Epidermal melanocyte (primary cell): ENCODE results near the gene FOXRED2.
"Not testable (repeated sequence)": the region's sequence is repeated elsewhere in the genome, so short reads cannot be mapped to it uniquely, and the experiment has no call there.

ENCODE experiments used
- DNase-seq: peaks from one replicate; pipeline ENCODE4 v3.0.0; 2011; ENCODE audit warnings: low spot score; ENCODE audit not compliant: insufficient read length

The FOXRED2 gene

DNA sequence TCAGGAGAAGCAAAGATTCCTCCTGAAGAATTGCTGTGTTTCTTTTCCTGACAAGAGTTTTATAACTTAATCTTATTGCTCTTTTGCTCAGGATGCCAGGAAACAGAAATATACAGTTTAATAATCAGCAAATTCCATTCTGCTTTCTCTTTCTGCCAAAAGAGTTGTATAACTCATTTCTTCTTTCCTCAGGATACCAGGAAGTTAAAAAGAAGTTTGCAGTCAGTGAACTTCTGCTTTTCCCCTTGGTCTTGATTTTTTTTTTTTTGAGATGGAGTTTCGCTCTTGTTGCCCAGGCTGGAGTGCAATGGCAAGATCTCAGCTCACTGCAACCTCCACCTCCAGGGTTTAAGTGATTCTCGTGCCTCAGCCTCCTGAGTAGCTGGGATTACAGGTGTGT lies 13.1 kb upstream of the FOXRED2 start:
- not testable (repeated sequence) for DNase-seq

DNA sequence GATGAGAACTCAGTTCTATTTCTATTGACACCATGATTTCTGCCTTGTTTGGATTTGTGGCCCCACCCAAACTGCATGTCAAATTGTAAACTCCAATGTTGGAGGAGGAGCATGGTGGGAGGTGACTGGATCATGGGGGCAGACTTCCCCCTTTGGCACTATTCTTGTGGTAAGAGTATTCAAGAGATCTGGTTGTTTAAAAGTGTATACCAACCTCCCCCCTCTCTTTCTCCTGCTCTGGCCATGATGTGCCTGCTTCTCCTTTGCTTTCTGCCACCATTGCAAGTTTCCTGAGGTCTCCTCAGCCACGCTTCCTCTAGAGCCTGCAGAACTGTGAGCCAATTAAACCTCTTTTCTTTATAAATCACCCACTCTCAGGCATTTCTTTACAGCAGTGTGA lies 7.9 kb upstream of the FOXRED2 start:
- no peak for DNase-seq

DNA sequence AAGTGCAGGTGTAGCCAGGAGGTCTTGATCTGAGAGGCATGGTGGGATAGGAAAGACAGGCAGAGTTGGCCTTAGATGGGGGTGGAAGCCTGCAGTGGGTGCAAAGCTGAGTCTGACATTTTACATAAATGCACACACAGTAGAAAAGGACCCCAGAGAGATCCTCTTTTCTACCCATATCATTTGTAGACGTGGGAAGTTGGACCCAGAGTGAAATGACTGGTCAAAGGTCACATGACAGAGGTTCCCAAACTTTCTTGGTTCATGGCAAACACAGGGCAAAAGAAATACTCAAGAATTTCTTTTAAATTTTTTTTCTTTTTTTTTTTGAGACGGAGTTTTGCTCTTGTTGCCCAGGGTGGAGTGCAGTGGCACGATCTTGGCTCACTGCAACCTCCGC lies 6.2 kb upstream of the FOXRED2 start:
- DNase-seq, result no peak

DNA sequence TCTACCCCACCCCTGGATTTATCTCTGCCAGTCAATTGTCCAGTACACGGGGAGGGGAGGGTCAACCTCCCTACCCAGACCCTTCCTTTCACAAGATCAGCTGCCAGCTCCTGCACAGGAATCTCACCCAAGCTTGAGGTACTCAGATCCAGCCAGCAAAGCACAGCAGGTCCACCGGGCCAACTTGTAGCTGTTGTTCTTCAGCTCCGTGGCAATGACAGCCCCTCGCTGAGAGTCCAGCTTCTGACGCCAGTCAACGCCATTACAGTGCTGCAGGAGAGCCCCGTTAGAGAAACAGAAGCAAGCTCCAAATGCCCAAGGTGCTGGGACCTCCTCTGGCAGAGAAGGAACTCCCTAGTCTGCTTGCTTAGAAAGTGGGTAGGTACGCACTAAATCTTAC lies 5.5 kb upstream of the FOXRED2 start:
- no peak for DNase-seq

DNA sequence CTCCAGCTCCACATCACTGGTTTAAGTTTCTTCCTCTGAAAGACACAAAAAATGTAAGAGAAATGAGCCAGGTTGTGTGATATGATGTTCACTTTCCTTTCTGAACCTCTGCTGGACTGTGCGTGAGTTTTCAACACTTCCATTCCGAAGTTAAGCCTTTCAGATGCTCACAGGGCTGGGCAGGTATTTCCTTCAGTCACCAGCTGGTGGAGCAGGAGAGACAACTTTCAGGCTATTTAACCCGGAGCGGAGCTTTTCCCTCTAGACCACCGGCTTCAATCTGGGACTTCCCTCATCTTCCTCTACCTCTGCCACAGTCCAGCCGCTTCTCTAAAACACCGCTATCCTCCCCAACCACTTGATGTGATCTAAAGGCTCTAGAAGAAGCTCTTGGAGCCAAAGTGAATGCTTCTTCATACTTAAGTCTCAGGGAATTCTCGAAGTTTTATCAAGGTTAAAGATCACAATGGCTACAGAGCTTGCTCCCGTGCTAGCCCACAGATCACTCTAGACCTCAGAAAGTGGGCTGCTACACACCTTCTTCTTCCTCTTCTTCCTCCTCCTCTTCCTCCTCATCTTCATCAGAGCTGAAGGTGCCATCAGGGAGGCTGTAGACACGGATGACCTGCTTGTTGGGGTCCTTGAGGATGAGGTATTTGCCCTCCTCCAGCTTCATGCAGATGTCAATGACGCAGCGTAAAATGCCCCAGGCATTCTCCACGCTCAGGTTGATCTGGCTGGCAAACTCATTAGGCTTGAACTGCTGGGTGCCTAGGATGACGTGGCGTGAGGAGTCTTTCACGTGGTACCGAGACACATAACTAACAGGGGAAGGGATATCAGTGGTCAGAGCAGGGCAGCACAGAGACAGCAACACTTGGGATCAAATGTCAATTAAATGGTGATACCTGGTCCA lies 4.4 kb upstream of the FOXRED2 start:
- no peak for DNase-seq

DNA sequence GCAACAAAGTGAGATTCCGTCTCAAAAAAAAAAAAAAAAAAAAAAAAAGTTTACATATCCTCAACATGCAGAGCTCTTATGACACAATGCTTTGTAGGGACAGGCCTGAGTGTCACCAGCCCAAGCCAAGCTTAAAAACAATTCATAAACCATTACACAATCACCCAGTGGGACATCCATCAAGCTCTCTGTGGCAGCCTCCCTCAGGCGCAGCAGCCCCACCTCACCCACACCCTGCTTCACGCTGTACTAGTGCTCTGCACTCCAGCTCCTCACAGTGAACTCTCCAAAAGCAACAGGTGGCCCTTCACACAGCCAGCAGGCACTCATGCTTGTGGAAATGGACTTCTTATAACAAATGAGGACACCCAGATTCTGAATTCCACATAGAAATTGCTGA lies 3.5 kb upstream of the FOXRED2 start:
- DNase-seq, result no peak

DNA sequence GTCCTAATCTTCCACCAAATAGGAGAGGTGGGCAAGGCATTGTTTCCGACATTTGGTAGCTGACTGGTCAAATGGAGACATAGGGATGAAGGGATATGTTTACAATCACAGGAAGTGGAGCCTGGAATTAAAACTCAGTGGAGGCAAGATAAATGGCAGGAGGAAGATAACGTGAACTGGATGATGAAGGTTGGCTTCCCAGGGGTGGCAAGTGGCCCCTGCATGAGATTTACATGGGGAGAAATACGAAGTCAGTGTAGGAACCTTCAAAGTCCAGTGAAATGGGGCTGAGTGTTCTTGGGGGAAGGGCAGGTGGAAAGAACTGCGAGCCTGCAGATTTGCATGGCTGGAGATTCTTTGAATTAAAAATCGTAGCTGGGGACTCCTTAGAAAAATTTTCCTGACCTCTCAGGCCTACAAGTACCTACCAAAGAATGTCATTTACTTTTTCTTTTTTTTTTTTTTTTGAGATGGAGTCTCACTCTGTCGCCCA lies 724 bp upstream of the FOXRED2 start:
- DNase-seq, result no peak

DNA sequence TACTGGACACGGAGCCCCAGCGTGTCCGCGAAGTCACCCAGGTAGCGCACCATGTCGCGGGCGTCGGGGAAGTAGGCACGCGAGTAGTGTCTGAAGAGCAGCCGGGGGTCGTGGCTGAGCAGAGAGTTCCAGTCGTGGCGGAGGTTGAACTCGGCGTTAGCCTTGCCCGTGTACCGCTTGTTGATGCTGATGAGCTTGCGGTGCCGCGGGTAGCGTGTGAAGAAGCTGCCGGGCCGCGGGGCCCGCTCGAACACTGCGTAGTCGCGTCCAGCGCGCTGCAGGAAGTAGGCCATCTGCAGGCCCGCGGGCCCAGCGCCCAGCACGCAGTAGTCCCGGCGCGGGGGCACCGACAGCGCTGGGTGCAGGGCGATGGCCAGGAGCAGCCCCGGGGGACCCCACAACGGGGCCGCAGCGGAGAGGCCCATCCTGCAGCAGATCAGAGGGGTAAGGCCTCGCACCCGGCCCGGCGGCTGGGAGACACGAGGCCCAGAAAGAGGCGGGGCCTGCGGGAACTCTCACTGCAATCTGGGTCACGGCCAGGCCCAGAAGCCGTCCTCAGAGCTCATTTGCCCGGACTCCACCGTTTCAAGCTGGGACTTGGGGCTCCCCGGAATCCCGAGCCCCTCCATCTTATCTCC lies 723 bp downstream of the FOXRED2 start:
- no peak for DNase-seq

DNA sequence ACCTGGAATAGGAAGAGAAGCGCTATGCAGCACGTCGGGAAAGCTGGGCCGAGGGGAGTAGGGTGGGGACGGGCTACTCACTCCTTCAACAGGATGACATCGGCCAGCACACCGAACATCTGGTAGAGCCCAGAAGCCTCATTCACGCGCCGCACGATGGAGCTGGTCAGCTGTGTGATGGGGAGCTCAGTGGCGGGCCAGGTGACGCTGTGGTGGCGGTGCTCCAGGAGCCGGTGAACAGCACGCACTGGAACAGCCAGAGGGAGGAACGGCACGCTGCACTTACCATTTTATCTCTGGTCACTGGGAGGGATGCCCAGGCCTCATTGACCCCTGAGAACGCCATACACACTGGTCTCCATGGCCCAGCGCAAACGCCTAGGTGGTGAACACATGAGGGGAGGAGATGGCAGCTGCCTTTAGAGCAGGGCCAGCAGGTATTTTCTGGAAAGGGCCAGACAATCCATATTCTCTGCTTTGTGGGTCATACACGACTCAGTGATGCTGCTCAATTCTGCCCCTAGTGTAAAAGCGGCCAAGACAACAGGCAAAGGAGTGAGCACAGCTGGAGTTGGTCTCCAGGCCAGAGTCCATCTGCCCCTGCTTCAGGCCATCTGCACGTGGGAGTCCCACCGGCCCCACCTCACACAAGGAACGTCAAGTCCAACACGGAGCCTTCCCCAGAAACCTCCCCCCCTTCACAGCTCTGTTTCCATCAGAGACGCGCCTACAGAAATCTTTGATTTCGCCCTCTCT lies 8.8 kb downstream of the FOXRED2 start:
- DNase-seq, result no peak

DNA sequence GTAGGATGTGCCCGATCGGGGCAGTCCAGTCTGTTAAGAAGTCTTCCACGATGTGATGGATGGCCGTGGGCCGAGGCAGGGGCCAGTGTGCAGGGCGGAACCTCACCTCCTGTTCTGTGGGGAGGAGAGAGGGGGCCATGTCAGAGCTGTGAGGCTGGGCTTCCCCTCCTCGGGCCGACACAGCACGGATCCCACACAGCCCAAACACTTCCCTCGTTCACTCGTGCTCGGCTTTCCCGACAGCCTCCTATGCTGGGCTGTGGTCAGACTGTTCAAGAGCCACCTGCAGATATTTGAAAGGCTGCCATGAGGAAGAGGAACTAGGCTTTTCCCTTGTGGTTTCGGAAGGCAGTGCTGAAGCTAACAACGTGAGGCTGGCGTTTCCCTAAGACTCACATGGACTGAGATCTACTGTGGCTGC lies 13.1 kb downstream of the FOXRED2 start:
- DNase-seq, result no peak

DNA sequence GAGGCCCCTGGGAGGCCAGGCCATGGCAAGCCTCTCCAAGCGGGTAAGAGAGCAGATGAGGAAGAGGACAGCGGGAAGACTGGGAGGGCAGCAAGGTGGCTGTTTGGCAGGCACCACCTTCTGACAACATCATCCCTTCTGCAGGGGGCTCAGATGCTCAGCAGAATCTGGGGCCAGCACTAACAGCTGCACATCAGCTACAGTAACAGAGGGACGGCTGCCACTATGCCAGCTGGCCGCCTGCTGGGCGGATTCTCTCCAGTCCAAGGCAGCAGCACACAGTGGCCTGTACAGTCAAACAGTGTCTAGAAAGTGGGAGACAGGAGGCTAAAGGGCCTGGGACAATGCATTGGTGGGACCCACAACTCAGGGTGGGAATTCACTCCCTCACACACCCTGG lies 14.7 kb downstream of the FOXRED2 start:
- DNase-seq, result no peak

DNA sequence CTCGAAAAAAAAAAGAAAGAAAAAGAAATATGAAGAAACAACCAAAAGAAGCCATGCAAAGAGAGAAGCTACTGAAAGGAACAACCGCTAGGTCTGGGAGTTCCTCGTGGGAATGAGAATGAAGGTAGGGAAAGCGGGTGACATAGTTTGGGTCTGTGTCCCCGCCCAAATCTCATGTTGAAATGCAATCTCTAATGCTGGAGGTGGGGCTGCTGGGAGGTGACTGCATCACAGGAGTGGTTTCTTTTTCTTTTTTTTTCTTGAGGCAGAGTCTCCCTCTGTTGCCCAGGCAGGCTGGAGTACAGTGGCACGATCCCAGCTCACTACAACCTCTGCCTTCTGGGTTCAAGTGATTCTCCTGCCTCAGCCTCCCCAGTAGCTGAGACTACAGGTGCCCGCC lies 15.7 kb downstream of the FOXRED2 start:
- DNase-seq, result no peak

DNA sequence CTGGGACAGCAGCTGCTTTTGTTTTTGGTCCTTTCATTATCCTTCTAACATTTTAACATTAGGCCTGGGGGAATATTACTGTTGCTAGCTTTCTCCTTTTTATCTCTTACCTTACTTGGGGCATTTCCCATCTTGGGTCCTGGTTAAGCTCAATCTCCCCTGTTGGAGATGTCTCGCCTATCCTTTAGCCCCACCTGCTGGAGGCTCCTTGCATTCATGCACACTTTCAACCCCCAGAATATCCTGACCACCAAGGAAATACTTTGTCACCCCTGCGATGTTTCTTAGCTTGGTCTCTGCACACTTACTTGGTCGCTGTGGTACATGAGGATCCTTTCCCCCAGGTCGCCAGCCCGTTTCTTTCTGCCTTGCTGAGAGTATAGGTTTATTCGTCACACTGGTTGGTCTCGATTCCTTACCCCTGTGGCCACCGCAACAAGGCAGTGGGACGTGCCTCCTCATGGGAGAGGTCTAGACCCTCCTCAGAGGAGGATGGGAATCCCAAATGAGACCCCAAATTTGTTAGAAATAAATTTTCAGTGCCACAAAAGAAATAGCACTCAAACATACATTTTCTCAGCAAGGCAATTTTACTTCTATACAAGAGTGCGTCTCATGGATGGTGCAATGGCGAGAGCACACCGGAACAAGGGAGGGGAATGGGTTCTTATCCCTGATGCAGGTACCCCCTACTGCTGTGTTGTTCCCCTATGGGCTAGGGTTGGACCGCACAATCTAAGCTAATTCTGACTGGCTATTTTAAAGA lies 20.0 kb downstream of the FOXRED2 start:
- DNase-seq, result no peak

DNA sequence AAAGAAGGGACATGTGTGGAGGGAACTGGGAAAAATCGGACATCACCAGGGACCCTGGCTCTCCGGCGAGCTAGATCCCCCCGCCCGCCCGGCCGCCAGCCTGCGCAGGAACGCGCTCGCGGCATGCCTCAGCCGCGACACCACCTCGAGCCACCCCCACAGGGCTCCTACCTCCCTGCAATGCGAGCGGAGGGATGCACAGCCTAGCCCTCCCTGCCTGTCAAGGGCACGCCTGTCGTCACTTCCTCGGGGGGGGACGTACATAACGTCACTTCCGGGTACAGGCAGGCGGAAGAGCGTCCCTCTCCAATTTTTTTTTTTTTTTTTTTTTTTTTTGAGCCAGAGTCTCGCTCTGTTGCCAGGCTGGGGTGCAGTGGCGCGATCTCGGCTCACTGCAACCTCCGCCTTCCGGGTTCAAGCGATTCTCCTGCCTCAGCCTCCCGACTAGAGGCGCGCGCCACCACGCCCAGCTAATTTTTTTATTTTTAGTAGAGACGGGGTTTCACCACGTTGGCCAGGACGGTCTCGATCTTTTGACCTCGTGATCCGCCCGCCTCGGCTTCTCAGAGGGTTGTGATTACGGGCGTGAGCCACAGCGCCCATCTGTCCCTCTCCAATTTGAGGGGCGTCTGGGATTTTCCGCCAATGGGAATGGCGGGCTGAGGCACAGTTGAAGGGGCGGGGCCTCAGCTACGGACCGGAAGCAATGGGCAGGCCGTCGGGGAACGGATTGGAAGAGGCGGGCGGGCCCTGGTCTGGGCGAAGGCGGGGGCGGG lies 25.3 kb downstream of the FOXRED2 start, which contains the start of gene TXN2:
TXN2 (minus strand) TSS at position 248 of the 776 bp plus-strand sequence. CDS start 803 bp downstream, outside the sequence.
- peak; percentile 89 for DNase-seq

DNA sequence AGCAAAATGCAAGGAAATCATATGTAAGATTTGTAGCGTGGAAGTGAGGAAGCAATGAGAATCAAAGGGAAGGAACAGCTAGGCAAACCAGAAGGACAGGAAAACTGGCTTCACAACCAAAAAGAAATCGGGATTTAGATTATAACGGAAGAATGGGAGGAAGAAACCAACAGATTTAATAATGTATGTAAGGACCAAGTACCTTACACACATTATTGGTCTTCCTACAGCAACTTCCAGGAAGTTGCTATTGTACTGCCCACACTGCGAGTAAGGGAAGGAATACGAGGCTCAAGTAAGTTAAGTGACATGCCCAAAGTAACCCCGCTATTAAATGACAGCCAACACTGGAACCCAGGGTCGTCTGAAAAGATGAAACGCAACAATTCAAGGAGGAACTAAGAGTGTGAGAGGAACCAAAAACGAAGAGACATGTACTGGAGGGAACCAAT lies 25.9 kb downstream of the FOXRED2 start:
- DNase-seq, result no peak

DNA sequence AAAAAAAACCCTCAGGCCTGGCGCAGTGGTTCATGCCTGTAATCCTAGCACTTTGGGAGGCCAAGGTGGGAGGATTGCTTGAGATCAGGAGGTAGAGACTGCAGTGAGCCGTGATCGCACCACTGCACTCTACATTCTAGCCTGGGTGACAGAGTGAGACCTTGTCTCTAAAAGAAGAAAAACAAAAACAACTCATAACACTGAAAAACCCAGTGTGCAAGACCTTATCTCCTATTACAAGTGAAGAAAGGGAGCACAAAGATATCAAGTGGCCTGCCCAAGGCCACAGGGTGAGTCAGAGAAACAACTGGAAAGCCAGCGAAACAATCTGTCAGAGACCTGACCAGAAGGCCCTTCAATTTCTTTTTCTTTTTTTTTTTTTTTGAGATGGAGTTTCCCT lies 27.9 kb downstream of the FOXRED2 start:
- no peak for DNase-seq

DNA sequence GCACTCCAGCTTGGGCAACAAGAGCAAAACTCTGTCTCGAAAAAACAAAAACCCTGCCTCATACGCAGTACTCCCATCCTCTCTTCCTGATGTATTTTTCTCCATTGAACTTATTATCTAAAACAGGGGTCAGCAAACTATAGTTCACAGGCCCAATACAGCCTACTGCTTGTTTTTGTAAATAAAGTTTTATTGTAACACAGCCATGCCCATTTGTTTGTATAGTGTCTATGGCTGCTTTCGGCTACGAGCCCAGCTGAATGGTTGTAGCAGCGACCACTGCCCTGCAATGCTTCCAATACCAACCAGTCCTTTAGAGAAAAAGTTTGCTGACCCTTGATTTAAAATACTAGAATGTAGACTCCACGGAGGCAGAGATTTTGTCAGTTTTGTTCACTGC lies 31.5 kb downstream of the FOXRED2 start:
- DNase-seq, result no peak

DNA sequence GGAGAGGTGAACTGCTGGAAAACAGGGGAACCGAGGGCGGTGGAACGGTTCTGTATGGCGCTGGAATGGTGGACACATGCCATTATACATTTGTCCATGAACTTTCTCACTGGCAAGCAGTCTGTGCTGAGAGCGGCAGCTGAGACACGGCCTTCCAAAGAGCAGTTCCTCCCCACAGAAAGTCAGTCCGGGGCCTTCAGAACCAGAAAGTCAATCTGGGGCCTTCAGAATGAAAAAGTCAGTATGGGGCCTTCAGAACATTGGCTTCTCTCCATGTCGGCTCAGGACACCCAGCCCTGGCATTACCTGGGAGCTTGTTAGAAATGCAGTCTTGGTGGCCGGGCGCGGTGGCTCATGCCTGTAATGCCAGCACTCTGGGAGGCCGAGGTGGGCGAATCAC lies 34.2 kb downstream of the FOXRED2 start:
- DNase-seq, result no peak

DNA sequence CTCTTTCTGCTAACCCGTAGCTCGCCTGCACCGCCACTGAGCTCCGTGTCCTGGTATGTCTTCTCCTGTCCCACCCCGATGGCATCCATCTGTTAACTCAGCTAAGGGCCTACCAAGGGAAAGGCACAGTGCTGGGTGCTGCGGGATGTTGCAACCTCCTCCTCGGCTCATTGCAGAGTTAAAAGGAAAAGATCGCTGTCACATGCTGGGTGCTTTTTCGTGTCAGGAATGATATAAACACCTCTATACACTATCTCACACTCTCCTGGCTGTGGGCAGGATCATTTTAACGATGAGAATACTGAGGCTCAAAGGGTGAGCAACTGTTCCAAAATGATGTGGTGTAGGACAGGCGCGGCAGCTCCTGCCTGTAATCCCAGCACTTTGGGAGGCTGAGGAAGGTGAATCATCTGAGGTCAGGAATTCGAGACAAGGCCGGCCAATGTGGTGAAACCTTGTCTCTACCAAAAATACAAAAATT lies 35.5 kb downstream of the FOXRED2 start:
- no peak for DNase-seq

DNA sequence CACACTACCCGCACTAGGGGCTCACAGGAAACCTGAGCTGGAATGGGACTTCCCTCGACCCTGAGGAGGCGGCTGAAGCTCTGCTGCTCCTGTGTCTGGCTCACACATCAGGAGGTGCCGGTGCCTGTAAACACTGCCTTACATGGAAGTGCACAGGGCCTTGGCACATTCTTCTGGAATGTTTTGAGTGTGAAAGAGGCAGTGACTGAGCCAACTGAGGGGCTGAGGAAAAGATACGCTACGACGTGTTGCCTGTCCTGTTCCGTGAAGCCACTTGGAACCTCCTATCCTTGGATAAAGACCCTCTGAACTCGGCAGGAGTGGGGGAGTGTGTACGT lies 35.9 kb downstream of the FOXRED2 start:
- no peak for DNase-seq
